GM23248 (cell line): ENCODE results near the gene FUS.

ENCODE experiments used
- EZH2 ChIP-seq: fragments of 200-600 bp; sonication (generic); IDR thresholded peaks from 2 replicates; pipeline ENCODE4 v1.6.1; 2018; ENCODE audit warnings: antibody characterized with exemption, mild to moderate bottlenecking; ENCODE audit not compliant: insufficient read depth, poor library complexity, severe bottlenecking
- EZH2phosphoT487 ChIP-seq: fragments of 200-600 bp; sonication (generic); IDR thresholded peaks from 2 replicates; pipeline ENCODE4 v1.6.1; 2018; ENCODE audit warnings: antibody characterized with exemption, moderate library complexity, mild to moderate bottlenecking, low read depth; ENCODE audit not compliant: insufficient read depth

DNA sequence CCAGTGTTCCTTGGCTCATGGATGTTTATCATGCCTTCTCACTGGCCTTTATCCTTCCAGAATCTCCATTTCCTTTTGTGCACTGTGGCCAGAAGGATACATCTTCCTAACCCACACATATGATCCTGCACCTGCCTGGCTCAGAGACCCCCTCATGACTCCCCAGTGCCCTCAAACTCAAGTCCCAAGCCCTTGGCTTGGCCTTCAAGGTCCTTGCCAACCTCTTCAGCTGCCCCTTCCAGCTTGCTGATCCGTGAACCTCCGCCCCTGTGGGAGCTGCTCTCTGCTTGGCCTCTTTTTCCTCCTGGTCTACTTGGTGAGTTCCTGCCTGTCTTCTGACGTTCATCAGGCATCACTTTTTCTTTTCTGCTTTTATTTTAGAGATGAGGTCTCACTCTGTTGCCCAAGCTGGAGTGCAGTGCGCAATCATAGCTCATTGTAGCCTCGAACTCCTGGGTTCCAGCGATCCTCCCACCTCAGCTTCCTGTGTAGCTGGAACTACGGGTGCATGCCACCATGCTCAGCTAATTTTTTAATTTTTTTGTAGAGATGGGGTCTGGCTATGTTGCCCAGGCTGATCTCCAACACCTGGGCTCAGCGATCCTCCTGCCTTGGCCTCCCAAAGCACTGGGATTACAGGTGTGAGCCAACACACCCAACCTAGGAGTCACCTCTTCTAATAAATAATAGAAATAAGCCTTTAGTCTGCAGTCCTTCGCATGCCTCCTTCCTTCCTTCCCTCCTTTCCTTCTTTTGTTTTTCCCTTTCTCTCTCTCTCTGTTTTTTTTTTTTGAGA is 25.1 kb downstream of the FUS start:
- TF ChIP-seq EZH2 (no peak), EZH2phosphoT487 (no peak)
